Camera-type eye (tissue), 1 donor: ENCODE data around the gene OR2D2. TPM values are rescaled to one million over a fixed set of nuclear protein-coding genes. Genes with fewer than 3 reads are reported as not detected.

Experiments used
- total RNA-seq: library from RNA; depleted of rRNA; stranded (reverse); fragments of >200 nt; gene quantifications from one replicate; pipeline ENCODE4 v1.2.3, GENCODE V29; 2014

The OR2D2 gene, protein sequence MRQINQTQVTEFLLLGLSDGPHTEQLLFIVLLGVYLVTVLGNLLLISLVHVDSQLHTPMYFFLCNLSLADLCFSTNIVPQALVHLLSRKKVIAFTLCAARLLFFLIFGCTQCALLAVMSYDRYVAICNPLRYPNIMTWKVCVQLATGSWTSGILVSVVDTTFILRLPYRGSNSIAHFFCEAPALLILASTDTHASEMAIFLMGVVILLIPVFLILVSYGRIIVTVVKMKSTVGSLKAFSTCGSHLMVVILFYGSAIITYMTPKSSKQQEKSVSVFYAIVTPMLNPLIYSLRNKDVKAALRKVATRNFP
- total RNA-seq: 0.38 TPM

DNA sequence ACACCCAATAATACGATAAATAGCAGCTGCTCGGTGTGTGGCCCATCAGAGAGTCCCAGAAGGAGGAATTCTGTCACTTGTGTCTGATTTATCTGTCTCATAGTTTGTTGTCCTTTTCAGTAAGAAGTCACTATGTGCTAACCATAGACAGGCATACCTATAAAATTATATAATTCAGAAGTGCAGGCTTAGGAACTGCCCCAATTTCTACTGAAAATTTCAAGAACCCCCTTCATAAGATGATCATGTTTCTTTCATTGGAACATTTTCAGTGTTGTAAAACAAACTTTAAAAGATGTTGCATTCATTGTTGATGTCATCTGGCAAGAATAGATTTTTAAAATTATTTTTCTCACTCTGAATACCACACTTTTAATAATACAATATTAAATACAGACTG lies at the start of gene OR2D2:
OR2D2 (minus strand) TSS at position 101 of the 400 bp plus-strand sequence; CDS start at position 101, 0 bp downstream.

DNA sequence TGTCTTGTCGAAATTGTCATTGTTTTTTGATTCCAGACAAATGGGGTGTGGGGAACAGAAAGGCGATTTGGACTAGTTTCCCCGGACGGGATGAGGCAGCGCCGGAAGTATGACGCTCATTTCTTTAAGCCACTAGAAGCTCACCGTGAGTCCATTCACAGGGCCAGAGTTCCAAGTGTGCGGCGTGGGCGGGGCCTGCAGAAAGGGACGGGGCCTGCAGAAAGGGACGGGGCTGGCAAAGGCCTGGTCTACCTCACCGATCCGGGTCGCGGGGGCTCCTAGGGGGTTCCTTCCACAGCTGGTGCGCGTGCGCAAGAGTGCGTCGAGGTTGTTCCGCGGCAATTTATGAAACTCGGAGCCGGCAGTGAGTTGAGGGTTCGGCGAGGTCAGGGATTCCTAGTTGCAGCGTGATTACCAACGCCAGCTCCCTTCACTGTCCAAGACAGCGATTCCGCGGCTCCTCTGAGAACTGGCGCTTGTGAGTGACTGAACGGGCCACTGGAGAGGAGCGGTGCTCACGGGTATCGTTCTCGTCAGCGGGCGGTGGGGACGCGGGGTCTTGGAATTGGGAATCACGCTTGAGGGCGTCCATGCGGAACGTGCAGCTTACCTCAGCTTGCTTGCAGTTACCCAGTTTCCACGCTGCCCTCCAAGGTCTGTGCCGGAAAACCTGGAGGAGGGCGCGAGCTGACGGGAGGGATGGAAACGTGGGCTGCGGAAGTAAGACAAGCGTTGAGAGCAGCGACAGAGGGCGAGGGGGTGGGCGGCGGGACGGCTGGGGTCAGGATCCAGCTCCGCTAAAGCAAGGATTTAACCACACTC lies 34.1 kb upstream of the OR2D2 start, which contains the start of gene ZNF215:
ZNF215 (plus strand) TSS at position 219 of the 822 bp plus-strand sequence. CDS start 5,847 bp downstream, outside the sequence.

DNA sequence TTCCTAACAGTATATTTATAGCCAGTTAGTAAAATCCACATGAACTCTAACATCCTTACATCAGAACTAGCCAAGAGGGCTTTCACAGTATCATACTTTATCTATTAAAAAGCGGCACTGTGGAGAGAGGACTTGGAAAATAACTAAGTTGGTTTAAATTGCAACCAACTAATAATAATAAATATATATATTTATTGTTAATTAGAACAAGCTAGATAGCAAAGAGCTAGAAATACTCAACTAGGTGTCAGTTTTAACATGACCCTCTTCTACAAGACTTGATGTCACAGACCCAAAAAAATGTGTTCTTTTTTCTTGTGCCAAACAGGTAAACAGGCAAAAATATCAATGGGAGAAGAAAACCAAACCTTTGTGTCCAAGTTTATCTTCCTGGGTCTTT lies 28.4 kb upstream of the OR2D2 start, which contains the start of gene OR2D3:
OR2D3 (plus strand) TSS at position 301 of the 400 bp plus-strand sequence; CDS start at position 301, 0 bp downstream.

DNA sequence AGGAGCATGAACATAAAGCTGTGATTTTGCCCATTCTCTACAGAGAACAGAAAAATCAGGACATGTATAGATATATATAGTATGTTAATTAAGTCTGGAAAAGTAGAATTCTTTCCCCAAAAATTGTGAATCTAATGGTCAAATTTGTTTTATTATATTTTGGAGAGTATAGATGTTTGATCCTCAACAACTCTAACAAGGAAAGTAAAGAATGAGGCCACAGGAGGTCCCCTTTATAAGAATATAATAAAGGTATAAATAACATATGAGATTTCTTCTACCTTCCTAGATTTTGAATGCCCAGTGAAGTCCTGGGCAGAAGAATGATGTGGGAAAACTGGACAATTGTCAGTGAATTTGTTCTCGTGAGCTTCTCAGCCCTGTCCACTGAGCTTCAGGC lies 16.0 kb downstream of the OR2D2 start, which contains the start of gene OR10A4:
OR10A4 (plus strand) TSS at position 301 of the 400 bp plus-strand sequence; CDS start at position 324, 23 bp downstream.

DNA sequence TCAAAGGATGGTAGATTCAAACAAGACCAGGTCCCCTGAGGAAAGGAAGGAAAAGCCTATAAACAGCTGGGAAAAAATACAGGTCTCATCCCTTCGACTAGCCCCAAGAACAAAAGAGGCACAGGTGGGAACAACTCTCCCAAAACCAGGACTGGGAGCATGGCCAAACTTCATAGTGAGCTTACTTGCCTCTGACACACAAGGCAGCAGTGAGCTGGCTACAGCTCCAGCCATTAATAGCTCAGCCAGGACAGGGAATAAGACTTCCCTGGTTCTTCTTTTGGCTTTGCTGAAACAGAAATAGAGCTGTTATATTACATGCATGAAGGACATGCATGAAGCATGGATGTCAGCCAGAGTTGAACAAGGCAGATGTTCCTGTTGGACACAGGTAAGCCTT lies 29.3 kb downstream of the OR2D2 start, which contains the start of gene OR10A2:
OR10A2 (plus strand) TSS at position 97 of the 400 bp plus-strand sequence. CDS start 6,698 bp downstream, outside the sequence.

DNA sequence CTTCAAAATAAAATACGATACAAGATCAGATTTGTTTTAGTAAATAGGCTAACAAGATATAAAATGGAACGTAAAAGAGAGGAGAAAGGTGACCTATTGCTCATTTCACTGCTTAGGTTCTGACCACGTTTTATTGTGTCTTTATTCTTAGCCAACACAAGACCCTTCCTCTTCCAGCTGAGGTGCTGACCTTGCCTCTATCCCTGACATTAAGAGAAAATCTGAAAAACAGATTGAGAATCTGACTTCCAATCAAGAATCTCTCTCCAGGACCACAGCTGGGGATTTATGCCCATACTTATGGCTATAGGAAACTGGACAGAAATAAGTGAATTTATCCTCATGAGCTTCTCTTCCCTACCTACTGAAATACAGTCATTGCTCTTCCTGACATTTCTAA lies 46.9 kb downstream of the OR2D2 start, which contains the start of gene OR10A5:
OR10A5 (plus strand) TSS at position 301 of the 400 bp plus-strand sequence; CDS start at position 301, 0 bp downstream.

Other genes starting within 250 kb of the OR2D2 start
- gene DCHS1, start 236.7 kb downstream of the OR2D2 start, total RNA-seq: 84.2 TPM
- gene MRPL17, start 209.2 kb downstream of the OR2D2 start, total RNA-seq: 30.1 TPM
- 0.16 TPM for gene OR2AG2, start 120.5 kb downstream of the OR2D2 start, total RNA-seq
- gene OR2AG1, start 109.5 kb downstream of the OR2D2 start, total RNA-seq: not detected
- 0.55 TPM for gene OR6A2, start 92.8 kb downstream of the OR2D2 start, total RNA-seq
- not detected for gene OR10A5, start 46.8 kb downstream of the OR2D2 start, total RNA-seq
- 0.22 TPM for gene OR10A2, start 29.4 kb downstream of the OR2D2 start, total RNA-seq
- not detected for gene OR10A4, start 15.9 kb downstream of the OR2D2 start, total RNA-seq
- not detected for gene OR2D3, start 28.5 kb upstream of the OR2D2 start, total RNA-seq
- gene ZNF215, start 33.9 kb upstream of the OR2D2 start, total RNA-seq: 2.1 TPM
- gene ZNF214, start 127.8 kb upstream of the OR2D2 start, total RNA-seq: 18.0 TPM
- gene NLRP14, start 128.0 kb upstream of the OR2D2 start, total RNA-seq: 0.88 TPM
- gene RBMXL2, start 196.5 kb upstream of the OR2D2 start, total RNA-seq: not detected